Panc1 (cell line): ENCODE results near the gene STEAP1B. TPM values are rescaled to one million over a fixed set of nuclear protein-coding genes. Genes with fewer than 3 reads are reported as not detected.
"Not testable (repeated sequence)": the region's sequence is repeated elsewhere in the genome, so short reads cannot be mapped to it uniquely, and the experiment has no call there.

Experiments used
- ATAC-seq: fragments of 200-7000 bp; cut with Tn5 transposase; 2 replicates; pipeline ENCODE4 v1.9.1; 2020; ENCODE audit warnings: mild to moderate bottlenecking, moderate library complexity
- BruUV-seq: library from RNA; stranded (reverse); fragments of 400-500 nt; replicated peaks from 2 replicates; lab custom pipeline; 2021; lab: Mats Ljungman, UMichigan
- CTCF ChIA-PET: fragments of 300-600 bp; sonication (Branson Sonifier 250); formaldehyde crosslinking; loops from one replicate; lab custom pipeline; 2022; ENCODE audit warnings: antibody characterized with exemption; lab: Charles Lee
- POLR2A ChIA-PET: fragments of 300-600 bp; sonication (Branson Sonifier 250); formaldehyde crosslinking; loops from one replicate; lab custom pipeline; 2022; ENCODE audit warnings: antibody characterized with exemption; lab: Charles Lee
- DNase-seq: peaks from one replicate; pipeline ENCODE4 v3.0.0-alpha.2; 2010; ENCODE audit warnings: low read depth, low spot score
- H3K27ac ChIP-seq: 2 replicates; pipeline ENCODE4 v1.5.1; 2011; ENCODE audit warnings: mild to moderate bottlenecking, low read length, inconsistent platforms
- H3K27me3 ChIP-seq: fragments of 200-500 bp; sonication (Bioruptor generic); 2 replicates; pipeline ENCODE4 v1.6.0; 2014; ENCODE audit warnings: low read length, inconsistent platforms; ENCODE audit not compliant: control insufficient read depth, insufficient read depth
- H3K36me3 ChIP-seq: fragments of 200-500 bp; sonication (Bioruptor generic); 2 replicates; pipeline ENCODE4 v1.5.1; 2014; ENCODE audit warnings: inconsistent platforms, mild to moderate bottlenecking, low read length, moderate library complexity; ENCODE audit not compliant: control insufficient read depth, insufficient read depth
- H3K4me1 ChIP-seq: 2 replicates; pipeline ENCODE4 v1.5.1; 2011; ENCODE audit warnings: inconsistent platforms, mild to moderate bottlenecking, low read length, moderate library complexity; ENCODE audit not compliant: control insufficient read depth, insufficient read depth
- H3K4me3 ChIP-seq, 2 experiments: 2 replicates each; pipeline ENCODE4 v1.5.1; 2011 to 2012; ENCODE audit warnings: low read depth in 2 of 2, low read length in 2 of 2, mild to moderate bottlenecking in 2 of 2, inconsistent platforms in 1 of 2, moderate library complexity in 1 of 2
- H3K9me3 ChIP-seq: fragments of 200-500 bp; sonication (Bioruptor generic); 2 replicates; pipeline ENCODE4 v1.5.1; 2014; ENCODE audit warnings: low read depth, mild to moderate bottlenecking, inconsistent platforms, low read length, moderate library complexity; ENCODE audit not compliant: control insufficient read depth, insufficient read depth
- POLR2AphosphoS5 ChIP-seq: IDR thresholded peaks from 2 replicates; pipeline ENCODE4 v1.6.1; 2012; ENCODE audit warnings: mild to moderate bottlenecking, low read depth, low read length, moderate library complexity
- SIN3A ChIP-seq: IDR thresholded peaks from 2 replicates; pipeline ENCODE4 v1.6.1; 2012; ENCODE audit warnings: low read depth, mild to moderate bottlenecking, low read length, moderate library complexity, borderline replicate concordance; ENCODE audit not compliant: insufficient read depth
- TCF7L2 ChIP-seq: IDR thresholded peaks from 2 replicates; pipeline ENCODE4 v1.6.1; 2011; ENCODE audit warnings: mild to moderate bottlenecking, low read depth, low read length, inconsistent platforms
- in situ Hi-C: cut with HindIII; loops from 2 replicates; pipeline ENCODE4 v1.10.0; 2016; ENCODE audit warnings: low sequenced_read_pairs, low pct_unique_long_range_greater_than_20kb
- intact Hi-C: fragments of 100-400 bp; cut with micrococcal nuclease; formaldehyde crosslinking; loops from one replicate; pipeline ENCODE4 v1.10.0; 2022; ENCODE audit not compliant: unreplicated experiment
- total RNA-seq: library from RNA; stranded (reverse); gene quantifications from one replicate; pipeline ENCODE4 v1.2.1, GENCODE V29; 2021; ENCODE audit not compliant: unreplicated experiment
- TF ChIP-seq, protein P1 (sequence below), 2 experiments: IDR thresholded peaks; 2 replicates each; pipeline ENCODE4 v1.6.1; 2011 to 2012; ENCODE audit warnings: low read depth in 2 of 2, control low read depth in 1 of 2, low read length in 1 of 2, mild to moderate bottlenecking in 1 of 2, moderate library complexity in 1 of 2; ENCODE audit not compliant: insufficient read depth in 1 of 2
- TF ChIP-seq, protein P2 (sequence below): fragments of 450-650 bp; IDR thresholded peaks from 2 replicates; pipeline ENCODE4 v1.5.1; 2017; ENCODE audit warnings: mild to moderate bottlenecking

The STEAP1B gene
- total RNA-seq, 1 experiment from 2014 or later: 3.3 TPM

DNA sequence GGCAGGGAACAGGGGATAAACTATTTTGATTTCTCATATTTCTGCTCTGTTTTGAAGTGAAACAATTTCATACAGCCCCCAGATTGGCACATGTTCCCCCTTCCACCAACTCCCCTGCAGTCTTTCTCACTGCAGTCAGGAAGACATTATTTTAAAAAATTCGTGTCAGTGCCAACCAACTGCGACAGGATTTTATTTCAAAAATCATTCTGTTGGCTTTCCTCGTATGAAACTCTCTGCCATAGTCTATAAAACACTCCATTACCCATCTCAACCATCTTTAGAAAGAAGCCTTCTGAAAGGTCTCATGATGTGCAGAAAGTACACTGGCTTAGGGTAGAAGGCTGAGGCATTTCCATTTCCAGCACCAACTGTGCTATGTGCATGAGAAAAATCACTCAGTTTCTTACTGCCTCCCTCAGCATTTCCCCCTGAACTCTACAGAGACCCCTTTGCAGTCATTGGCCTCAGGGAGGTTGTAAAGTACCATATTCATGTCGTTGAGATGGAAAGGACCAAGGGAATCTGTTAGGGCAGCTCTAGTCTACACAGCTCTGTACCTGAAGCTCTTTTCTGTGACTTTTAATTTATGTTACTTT is 46.9 kb downstream of the STEAP1B start:
- no peaks in the 10 kb centered on the region for H3K9me3 ChIP-seq
- DNase-seq: no peak
- POLR2A ChIA-PET: no interaction called here
- no peaks in the 10 kb centered on the region for H3K36me3 ChIP-seq
- TF ChIP-seq, protein P1, sequence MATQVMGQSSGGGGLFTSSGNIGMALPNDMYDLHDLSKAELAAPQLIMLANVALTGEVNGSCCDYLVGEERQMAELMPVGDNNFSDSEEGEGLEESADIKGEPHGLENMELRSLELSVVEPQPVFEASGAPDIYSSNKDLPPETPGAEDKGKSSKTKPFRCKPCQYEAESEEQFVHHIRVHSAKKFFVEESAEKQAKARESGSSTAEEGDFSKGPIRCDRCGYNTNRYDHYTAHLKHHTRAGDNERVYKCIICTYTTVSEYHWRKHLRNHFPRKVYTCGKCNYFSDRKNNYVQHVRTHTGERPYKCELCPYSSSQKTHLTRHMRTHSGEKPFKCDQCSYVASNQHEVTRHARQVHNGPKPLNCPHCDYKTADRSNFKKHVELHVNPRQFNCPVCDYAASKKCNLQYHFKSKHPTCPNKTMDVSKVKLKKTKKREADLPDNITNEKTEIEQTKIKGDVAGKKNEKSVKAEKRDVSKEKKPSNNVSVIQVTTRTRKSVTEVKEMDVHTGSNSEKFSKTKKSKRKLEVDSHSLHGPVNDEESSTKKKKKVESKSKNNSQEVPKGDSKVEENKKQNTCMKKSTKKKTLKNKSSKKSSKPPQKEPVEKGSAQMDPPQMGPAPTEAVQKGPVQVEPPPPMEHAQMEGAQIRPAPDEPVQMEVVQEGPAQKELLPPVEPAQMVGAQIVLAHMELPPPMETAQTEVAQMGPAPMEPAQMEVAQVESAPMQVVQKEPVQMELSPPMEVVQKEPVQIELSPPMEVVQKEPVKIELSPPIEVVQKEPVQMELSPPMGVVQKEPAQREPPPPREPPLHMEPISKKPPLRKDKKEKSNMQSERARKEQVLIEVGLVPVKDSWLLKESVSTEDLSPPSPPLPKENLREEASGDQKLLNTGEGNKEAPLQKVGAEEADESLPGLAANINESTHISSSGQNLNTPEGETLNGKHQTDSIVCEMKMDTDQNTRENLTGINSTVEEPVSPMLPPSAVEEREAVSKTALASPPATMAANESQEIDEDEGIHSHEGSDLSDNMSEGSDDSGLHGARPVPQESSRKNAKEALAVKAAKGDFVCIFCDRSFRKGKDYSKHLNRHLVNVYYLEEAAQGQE (IDR thresholded peaks at IDR 0.05; ENCODE audit: insufficient read depth in 1 of 2, low read depth in 2 of 2, low read length in 1 of 2): no peak
- TF ChIP-seq, protein P2, sequence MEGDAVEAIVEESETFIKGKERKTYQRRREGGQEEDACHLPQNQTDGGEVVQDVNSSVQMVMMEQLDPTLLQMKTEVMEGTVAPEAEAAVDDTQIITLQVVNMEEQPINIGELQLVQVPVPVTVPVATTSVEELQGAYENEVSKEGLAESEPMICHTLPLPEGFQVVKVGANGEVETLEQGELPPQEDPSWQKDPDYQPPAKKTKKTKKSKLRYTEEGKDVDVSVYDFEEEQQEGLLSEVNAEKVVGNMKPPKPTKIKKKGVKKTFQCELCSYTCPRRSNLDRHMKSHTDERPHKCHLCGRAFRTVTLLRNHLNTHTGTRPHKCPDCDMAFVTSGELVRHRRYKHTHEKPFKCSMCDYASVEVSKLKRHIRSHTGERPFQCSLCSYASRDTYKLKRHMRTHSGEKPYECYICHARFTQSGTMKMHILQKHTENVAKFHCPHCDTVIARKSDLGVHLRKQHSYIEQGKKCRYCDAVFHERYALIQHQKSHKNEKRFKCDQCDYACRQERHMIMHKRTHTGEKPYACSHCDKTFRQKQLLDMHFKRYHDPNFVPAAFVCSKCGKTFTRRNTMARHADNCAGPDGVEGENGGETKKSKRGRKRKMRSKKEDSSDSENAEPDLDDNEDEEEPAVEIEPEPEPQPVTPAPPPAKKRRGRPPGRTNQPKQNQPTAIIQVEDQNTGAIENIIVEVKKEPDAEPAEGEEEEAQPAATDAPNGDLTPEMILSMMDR: no peak
- TF ChIP-seq TCF7L2: no peak
- no peak for TF ChIP-seq POLR2AphosphoS5
- no peak for TF ChIP-seq SIN3A
- CTCF ChIA-PET: interaction anchor here (0.6 kb wide), 2 partner anchors 247 to 352 kb away, joined by 4 read pairs; no protein-coding TSS in a partner anchor
- BruUV-seq: no TSS peak
- in situ Hi-C loops (no loop called here), intact Hi-C loops (no loop called here)
- no peak overlapping the region for H3K4me3 ChIP-seq
- no peaks in the 10 kb centered on the region for H3K27me3 ChIP-seq
- no peak overlapping the region for H3K27ac ChIP-seq
- no peak for ATAC-seq
- no peaks in the 10 kb centered on the region for H3K4me1 ChIP-seq

DNA sequence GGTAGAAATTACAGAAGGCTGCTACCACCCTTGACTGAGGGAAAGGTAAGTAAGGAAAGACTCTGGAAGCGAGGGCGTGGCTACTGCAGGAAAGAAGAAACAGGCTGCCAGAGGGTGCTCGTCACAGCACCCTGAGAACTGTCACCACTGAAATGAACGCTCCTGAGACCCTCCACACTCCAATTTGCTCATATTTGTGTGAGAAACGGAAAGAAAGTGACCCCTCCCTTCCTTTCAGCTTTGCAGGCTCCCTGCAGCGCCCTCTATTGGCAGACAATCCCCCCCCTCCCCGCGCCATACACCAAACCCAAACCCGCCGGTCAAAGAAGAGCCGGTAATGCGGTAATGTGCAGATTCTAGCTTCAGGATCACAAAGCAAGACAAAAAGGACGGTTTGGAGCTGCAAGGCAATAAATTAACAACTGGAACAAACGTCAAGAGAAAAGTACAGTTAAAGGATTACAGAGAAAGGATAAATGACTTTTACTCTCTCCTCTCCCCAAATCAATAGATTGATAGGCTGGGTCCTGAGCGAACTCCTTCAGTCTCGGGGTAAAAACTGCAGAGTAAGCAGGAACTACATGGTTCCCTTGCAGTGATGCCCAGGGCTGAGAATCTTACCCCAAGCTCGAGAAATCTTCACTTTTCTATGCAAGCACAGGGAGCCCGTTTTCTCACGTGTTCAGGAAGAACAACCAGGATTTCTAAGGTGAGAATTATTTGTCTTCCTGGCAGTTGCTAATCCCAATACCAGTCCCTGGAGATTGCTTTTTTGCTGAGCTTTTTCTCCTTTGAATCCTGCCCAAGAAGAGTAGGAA is 47.6 kb downstream of the STEAP1B start:
- no peaks in the 10 kb centered on the region for H3K4me1 ChIP-seq
- peak; percentile 17 for DNase-seq
- ChIA-PET POLR2A (no interaction called here), CTCF (interaction anchor here (0.6 kb wide), 2 partner anchors 246 to 352 kb away, joined by 4 read pairs; no protein-coding TSS in a partner anchor)
- no peak overlapping the region for H3K4me3 ChIP-seq
- intact Hi-C loops (no loop called here), in situ Hi-C loops (no loop called here)
- no peaks in the 10 kb centered on the region for H3K9me3 ChIP-seq
- no TSS peak for BruUV-seq
- no peaks in the 10 kb centered on the region for H3K36me3 ChIP-seq
- TF ChIP-seq SIN3A: no peak
- TF ChIP-seq, protein P2: peak; percentile 88
- ATAC-seq: 0 out of 2 replicates have a peak, but pooled peaks have one; percentile 48
- H3K27me3 ChIP-seq: no peaks in the 10 kb centered on the region
- no peak overlapping the region for H3K27ac ChIP-seq

DNA sequence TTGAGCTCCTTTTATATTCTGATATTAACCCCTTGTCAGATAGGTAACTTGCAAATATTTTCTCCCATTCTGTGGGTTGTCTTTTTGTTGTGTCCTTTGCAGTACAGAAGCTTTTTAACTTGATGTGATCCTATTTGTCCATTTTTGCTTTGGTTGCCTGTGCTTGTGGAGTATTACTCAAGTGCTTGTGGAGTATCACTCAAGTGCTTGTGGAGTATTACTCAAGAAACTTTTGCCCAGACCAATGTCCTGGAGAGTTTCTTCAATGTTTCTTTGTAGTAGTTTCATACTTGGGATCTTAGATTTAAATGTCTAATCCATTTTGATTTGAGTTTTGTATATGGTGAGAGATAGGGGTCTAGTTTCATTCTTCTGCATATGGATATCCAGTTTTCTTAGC is 50.0 kb downstream of the STEAP1B start:
- DNase-seq, CTCF ChIA-PET, H3K27me3 ChIP-seq, H3K4me1 ChIP-seq, in situ Hi-C loops, H3K9me3 ChIP-seq, BruUV-seq, H3K27ac ChIP-seq, H3K36me3 ChIP-seq, ATAC-seq, intact Hi-C loops, POLR2A ChIA-PET, H3K4me3 ChIP-seq: not testable (repeated sequence)
